HG03469 (cell line): ENCODE results near the gene ACTN1.

Source experiments
- ATAC-seq: cut with Tn5 transposase; IDR thresholded peaks from one replicate; pipeline ENCODE4 v1.9.1; 2021; ENCODE audit warnings: mild to moderate bottlenecking, moderate library complexity, moderate number of reproducible peaks; ENCODE audit not compliant: unreplicated experiment

The ACTN1 gene

DNA sequence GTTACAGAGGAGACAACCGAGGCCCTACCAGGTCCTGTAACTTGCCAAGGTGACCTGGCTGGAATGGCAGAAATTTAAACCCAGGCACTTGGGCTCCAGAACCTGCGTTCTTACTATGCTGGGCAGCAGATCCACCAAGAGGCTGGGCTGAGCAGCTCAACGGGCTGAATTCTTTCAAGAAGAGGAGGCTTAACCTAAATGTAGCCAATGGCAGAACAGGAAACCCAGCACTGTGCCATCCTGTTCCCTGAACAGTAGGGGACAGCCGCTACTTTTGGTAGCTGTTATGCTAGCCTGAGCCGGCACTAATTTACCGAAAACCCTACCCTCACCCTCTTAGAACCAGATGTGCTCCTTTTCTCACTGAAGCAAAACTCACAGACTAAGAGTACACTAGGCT lies 86.1 kb downstream of the ACTN1 start:
- ATAC-seq = no peak

DNA sequence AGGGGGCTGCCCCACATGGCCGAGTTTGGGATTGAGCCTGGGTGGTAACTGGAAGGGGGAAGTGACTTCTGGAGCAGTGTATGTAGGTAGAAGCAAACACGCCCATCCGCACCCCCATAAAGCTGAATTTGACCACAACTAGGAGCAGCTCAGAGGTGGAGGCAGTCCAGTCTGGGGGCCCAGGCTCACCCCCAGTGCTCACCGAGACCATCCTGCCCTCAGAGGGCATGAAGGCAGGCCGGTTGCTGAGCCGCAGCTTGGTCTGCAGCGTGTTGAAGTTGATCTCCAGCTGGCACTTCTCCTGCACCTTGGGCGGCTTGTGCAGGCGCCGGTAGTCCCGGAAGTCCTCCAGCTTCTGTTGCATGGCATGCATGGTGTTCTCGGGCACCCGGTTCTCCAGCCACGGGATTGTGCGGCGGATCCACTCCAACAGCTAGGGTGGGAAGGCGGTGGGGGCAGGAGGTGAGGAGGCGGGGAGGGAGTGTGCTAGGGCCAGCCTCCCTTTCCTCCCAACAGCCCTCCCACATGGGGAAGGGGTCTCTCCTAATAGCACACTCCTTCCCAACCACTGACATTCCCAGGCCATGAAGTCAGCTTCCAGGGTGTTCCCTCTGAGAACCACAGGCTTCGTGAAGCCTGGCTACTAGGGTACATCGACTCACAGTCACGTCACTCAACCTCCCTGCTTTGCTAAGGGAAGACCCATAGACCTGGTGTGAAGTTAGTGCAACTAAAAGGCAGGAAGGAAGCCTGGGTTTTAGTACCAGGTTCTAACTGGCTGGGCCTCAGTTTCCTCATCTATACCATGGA lies 87.0 kb downstream of the ACTN1 start:
- ATAC-seq = no peak

DNA sequence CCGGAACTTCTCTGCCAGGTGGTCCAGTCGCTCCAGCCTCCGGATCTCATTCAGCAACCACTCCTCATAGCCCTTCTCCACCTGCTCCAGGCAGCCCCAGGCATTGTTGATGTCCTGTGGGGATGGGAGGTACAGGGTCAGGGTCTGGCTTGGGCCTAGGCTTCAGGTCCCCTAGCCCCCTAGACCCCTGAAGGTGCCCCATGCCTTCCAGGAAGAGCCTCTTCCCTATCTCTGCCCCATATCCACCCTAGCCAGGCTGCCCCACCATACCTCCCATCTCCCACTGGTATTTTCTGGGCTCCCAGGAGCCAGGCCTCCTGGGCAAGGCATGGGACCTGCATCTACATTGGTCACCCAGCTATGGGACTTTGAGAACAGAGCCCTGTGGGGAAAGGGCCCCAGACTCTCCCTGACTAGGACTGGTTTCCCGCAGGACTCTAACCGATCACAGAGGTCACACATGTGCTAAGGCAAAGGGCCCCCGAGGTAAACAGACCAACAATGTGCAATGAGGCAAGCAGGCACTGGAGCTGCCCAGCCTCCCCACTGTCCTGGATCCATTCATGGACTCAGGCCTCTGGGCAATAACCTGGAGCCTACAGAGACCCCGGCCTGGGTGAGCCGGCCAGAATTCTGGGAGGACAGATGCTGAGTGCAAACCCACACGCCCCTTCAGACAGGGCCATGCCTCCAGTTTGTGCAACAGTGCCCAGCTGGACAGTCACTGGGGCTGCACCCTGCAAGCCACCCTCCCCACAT lies 88.8 kb downstream of the ACTN1 start:
- ATAC-seq = no peak

DNA sequence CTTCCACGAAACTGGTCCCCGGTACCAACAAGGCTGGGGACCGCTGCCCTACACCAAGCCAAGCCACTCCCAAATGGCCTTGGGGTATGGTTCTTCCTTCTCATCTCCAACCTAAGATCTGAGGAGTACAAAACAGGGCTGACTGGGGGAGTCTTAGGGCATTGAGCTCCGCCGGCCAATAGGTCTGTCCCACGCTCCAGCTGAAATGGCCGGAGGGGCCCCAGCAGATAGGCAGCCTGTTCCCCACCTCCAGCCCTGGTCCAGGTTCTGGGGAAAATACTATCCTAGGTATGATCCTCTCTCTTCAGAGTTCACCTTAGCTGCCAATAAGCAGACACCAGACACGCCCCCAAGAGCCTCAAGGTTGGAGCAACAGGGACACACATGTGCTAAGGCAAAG lies 90.2 kb downstream of the ACTN1 start:
- no peak for ATAC-seq

DNA sequence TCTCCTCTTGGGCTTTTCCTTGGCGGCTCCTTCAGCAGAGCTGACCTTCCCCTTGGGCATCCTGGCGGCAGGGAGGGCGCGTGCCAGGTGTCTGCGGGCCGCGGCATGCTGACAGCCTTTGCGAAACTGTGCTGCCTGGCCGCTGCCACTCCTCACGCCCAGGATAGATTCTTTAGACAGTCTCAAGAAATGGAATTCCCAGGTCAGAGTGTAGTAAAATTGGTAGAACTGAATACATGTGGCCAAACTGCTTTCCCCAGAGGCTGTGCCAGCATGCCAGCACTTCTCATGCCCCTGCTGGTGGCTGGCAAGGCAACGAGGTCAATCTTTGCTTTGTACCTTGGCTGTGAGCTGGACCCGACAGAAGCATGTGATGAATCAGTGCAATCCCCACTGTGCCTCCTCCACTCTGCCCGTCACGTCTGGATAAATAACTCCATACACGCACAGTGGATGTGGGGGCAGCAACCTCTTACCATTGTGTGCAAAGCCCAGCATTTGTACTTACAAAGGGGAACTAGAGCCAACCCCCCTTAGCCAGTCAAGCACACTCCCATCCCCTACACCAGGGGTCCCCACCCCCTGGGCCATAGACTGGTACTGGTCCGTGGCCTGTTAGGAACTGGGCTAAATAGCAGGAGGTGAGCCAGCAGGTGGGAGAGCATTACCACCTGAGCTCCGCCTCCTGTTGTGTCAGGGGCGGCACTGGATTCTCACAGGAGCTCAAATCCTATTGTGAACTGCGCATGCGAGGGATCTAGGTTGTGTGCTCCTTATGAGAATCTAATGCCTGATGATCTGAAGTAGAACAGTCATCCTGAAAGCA lies 90.9 kb downstream of the ACTN1 start:
- ATAC-seq = no peak

DNA sequence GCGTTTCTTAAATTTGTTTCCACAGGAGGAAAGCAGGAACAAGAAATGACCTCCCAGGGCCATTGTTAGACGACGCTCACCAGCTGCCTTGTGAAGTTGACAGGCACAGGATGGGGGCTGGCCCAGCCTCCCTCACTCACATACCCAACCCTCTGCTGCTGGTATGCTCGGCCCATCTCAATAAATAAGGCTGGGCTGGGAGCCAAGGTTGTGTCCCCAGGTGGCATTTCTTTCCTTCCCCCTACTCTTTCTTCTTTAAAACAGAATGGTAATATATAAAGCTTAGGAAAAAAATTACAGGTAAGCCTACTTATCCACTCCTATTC lies 93.0 kb downstream of the ACTN1 start:
- ATAC-seq = no peak

DNA sequence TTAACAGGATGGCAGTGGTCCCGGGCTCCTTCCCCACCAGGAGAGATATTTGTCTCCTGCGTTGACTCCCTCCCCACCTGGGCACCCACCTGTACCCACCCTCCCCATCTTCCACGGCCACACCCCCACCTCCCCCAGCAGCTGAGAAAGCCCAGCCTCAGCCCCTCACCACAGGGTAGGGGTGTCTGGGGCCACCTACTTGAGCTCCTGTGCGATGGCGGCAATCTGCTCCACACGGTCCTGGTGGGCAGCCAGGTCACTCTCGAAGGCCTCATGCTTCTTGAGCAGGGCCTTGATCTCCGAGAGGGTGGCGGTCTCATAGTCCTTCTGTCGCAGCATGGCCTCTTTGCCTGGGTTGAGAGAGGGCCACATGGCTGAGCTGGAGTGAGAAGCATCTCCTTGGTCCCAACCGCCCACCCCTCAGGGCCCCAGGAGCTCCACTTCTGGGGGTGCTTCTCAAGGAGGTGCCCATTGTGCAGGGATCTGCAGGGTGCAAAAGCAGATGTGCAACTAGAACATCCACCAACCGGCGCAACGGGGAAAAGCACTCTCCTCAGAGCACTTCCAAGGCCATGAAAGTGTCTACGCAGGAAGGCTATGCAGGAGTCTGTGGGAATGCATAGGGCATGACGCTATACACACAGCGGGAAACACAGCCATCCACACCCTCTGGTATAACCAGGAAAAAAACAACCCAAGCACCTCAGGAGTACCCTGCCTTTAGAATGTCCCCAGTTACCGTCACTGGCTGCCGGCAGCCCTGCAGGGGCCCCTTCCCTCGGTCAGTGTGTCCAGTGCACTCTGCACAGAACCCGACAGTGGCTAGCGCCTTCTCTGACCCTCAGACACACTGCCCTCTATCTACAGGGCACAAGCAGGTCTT lies 93.6 kb downstream of the ACTN1 start:
- no peak for ATAC-seq

DNA sequence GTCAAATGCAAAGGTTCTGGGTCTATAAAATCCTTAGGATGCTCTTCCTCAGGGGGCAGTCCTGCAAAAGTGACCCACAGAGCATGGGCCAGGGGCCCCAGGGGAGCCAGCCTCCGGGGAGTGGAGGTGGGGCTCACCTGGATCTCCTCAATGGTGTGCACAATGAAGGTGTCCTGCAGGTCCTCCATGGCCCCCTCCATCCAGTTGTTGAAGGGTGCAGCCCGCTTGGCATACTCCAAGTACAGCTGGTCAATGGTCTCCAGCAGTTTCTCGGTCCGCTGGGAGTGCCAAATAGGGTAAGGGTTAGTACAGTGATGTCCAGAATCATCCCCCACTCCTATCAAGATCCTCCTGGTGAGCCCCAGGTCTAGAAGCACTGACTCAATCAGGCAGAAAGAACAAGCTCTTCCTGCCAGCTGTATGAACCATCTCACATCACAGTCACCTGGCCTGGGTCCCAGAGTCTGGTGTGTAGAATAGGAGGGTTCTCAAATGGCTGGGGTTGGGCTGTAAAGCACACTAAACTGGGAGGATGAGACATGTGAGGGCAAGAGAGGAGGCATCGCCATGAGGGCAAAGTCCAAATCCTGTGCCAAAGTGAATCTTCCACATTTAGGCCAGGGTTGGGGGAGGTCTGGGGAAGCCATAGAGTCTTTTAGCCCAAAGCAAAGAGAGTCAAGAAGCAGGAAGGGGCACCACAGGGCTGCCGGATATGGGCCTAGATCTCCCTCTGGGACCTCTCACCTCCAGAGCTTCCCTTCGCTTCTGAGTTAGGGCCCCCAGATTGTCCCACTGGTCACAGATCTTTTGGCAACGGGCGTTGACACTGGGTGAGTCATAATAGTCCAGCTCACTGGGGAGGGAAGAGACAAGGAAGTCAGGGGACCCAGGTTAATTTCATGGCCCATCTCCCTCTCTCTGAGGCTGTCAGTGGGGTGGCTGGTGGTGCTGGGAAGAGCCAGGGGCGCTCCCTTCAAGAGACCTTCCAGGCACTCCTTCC lies 94.8 kb downstream of the ACTN1 start:
- no peak for ATAC-seq

DNA sequence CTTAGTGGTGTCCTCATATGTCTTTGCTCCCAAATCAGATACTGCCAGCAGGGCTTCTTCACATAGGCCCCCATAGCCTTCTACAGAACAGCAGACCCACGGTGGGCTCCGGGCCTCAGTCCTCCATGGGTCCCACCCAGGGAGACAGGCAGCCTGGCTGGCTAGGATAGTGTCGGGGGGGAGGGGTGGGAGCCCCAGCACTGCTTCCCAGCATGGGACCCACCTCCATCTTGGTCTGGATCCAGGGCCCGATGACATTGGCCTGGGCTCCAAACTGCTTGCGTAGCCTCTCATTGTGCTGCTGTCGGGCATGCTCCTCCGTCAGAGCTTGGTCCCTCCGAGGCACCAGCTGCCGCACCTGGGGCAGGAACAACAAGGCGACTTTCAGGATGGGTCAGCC lies 96.9 kb downstream of the ACTN1 start:
- ATAC-seq = no peak

DNA sequence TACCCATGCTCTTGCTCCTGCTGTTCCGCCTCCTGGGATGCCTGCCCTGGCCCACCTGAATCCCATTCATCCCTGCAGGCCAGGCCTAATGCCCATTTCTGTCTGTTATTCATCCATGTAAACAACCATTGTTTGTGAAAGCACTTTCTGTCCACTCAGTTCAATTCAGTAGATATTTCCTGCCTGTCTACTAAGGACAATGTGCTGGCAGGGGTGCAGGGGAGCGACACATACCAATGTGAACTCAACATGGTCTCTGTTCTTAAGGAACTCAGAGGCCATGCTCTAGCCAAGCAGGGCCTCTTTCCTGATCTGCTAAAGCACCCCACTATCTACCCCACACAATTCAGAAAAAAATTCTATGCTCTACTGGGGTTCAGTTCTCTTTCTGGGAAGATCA lies 97.7 kb downstream of the ACTN1 start:
- no peak for ATAC-seq

DNA sequence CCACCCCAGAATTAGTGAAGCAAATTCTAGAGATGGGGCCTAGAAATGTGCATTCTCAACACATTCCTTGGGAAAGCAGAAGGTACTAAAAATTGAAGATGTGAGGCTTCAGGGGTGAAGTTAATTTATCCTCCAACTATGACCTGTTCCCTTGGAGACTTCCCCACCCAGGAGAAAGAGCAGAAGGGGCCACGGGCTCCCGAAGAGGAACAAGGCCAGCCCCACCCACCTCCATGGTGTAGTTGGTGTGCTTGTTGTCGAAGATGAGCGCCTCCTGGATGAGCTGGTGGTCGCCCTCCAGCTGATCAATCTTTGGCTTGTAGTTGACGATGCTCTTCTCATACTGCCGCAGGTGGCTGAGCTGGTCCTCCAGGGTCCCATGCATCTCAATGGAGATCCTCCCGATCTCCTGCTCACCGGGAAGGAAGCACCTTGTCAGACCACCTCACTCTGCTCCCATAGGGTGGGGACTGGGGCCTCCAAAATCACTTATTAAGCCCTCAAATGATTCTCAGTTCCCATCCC lies 98.5 kb downstream of the ACTN1 start:
- ATAC-seq = no peak

DNA sequence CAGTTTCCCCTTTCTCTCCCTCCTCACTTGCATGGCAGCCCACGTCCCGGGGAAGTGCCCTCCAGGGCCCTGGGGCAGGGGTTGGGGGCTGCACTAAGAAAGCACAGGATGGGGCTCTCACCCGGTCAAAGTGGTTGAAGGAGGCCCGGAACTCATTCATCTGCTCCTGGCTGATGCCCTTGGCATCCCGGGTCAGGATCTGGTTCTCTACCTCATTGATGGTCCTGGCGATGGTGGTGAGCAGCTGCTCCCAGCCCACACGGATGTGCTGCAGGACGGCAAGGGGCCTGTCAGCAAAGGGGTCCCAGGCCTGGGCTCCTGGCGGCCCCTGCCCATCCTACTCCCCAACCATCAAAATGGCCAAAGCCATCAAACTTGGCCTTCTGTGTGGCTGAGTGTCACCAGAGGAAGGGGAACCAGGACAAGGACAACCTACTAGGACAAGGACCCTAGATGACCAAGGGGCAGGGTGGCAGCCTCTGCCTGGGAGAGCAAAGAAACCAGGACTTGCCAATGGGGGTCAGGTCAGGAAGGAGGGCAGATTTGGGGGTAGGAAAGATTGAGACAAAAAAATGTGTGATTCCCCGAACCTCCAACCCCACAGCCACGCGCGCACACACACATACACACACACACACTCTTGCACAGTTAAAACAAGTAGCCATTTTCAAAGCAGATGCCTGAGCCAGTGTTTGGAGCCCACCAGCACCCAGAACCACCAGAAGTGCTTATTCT lies 99.1 kb downstream of the ACTN1 start:
- no peak for ATAC-seq

DNA sequence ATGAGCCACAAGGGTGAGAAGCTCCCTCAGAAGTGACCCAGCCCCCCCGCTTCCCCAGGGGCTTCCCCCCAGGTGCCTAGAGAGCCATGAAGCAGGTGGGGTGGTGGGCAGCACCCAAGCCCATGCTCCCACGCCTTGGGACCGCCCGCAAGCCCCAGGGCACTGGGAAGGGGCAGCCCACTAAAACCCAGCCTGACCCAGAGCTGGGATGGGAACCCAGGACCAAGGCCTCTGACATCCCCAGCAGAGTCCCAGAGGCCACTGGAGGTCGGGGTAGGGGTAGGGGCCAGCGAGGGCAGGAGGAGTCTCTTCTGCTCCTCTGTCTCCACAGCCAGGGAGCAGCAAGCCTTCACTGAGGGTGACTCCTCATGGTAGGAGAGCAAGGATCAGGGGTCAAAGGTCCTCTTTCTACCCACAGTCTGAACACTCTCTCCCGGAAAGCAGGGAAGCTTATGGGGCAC lies 99.8 kb downstream of the ACTN1 start:
- no peak for ATAC-seq

DNA sequence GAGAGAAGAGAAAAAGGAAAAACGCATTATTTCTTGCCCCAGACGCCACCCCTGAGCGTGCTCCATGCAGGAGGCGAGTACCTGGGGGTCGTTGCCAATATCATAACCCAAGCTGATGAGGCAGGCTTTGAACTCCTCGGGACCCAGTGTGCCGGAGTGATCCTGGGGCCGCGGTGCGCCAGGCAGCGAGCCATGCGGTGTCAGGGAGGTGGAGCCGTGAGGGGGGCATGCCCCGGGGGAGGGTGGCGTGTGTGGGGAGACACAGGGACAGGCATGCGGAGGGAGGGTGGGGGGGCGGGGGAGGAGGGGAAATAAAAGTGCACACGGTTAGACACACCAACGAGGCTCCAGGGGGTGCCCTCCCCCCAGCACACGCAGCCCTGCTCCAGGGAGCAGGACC lies 100.2 kb downstream of the ACTN1 start:
- ATAC-seq = no peak

DNA sequence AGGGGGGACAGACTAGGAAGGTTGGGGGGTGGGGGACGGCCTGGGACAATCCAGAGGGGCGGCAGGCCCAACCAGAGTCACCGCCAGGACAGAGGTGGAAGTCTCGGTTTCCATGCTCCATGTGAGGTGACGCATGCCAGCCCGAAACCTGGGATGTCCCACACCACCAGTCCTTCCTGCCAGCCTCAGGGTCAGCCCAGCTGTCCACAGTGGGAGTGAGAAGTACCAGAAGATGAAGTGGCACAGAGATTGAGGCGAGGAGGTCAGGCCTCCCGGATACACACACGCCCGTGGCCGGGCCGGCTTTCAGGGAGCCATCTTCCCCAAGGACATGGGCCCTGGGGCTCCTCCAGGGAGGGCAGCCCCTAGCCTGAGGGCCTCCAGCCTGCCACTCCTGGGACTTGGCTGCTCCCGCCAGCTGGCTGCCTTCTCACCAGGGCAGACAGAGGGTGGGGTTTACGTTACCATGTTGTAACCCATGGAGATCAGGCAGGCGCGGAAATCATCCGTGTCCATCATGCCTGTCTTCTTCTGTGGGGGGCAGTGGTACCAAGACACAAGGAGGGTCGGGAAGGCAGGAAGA lies 101.0 kb downstream of the ACTN1 start:
- ATAC-seq = no peak

DNA sequence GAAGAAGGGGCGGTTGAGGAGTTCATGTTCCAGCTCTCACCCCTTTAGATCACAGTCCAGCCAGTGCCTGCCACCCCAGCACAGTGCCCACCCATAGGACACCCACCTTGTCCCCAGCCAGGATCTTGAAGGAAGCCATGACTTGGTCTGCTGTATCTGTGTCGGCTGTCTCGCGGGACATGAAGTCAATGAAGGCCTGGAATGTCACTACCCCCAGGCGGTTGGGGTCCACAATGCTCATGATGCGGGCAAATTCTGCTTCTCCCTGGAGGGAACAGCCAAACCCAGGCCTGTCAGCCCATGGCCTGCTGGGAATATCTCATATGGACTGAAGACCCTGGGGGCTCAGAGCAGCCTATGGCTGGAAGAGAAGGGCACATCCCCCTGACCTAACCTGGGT lies 102.1 kb downstream of the ACTN1 start:
- ATAC-seq = no peak

DNA sequence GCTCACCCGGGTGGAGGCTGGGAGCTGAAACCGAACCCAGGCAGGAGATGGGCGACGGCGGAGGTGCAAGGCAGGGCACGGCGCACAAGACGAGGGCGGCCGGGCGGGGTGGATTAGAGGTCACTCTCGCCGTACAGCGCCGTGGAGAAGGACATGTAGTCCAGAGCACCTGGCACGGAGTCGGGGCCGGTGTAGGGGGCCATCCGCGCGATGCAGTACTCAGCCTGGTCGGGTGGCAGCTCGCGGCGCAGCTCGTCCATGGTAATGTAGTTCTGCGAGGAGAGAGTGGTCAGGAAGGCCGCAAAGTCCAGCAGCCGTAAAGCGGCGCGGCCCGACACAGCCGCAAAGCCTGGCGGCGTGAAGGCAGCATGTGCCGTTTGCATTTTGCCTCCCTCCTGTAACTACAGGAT lies 104.4 kb downstream of the ACTN1 start:
- no peak for ATAC-seq

DNA sequence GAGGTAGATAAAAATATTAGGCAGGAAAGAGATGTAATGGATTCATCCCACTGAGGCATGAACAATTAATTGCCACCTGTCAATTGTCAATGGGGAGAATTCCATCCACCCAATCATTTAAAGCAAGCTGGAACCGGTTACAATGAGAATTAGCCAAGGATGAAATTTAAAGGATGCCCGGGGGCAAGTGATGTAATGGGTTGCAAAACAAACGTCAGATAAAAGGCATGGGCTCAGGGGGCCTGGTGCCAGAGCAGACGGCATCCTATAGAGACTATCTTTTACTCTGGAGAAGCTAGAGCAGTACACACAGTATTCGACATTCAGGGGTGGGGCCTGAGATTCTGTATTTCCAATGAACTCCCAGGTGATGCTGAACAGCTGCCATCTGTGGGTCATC lies 105.7 kb downstream of the ACTN1 start:
- ATAC-seq = no peak
